Ishikawa (cell line): ENCODE results near the gene ZNF554.

Experiments
- EP300 ChIP-seq: IDR thresholded peaks from 2 replicates; pipeline ENCODE4 v1.6.1; 2012; ENCODE audit warnings: borderline replicate concordance
- FOXM1 ChIP-seq: IDR thresholded peaks from 2 replicates; pipeline ENCODE4 v1.6.1; 2012; ENCODE audit warnings: low read depth, borderline replicate concordance
- MAX ChIP-seq: IDR thresholded peaks from 2 replicates; pipeline ENCODE4 v1.6.1; 2012
- REST ChIP-seq: IDR thresholded peaks from 2 replicates; pipeline ENCODE4 v1.6.1; 2012; ENCODE audit warnings: low read depth, mild to moderate bottlenecking
- TCF12 ChIP-seq: IDR thresholded peaks from 2 replicates; pipeline ENCODE4 v1.6.1; 2012; ENCODE audit warnings: low read depth
- ZBTB7A ChIP-seq: IDR thresholded peaks from 2 replicates; pipeline ENCODE4 v1.6.1; 2012; ENCODE audit warnings: low read depth

- TF ChIP-seq EP300 (no peak), ZBTB7A (no peak), REST (no peak), MAX (no peak), FOXM1 (no peak), TCF12 (no peak)
These were observed 20.2 kb upstream of the ZNF554 start for GRCh38 chr19:2799273-2800020.
